NCI-H2227 (cell line): ENCODE data around the gene FAM241A.

Experiments
- DNase-seq: peaks from one replicate; lab custom pipeline; 2025; ENCODE audit not compliant: unreplicated experiment; lab: John Stamatoyannopoulos, UW

The FAM241A gene

GRCh38 chr4:112213091-112213490, 67.8 kb downstream of the FAM241A start:
- DNase-seq, result no peak

GRCh38 chr4:112213856-112214255, 68.6 kb downstream of the FAM241A start:
- DNase-seq, result no peak

- DNase-seq, result peak; percentile 44
Measured at GRCh38 chr4:112214390-112215264, 69.4 kb downstream of the FAM241A start.

GRCh38 chr4:112219826-112220366, 74.6 kb downstream of the FAM241A start:
- no peak for DNase-seq

GRCh38 chr4:112222219-112222955, 77.1 kb downstream of the FAM241A start:
- no peak for DNase-seq

GRCh38 chr4:112225157-112225556, 79.9 kb downstream of the FAM241A start:
- no peak for DNase-seq

- DNase-seq, result peak; percentile 97
Measured at GRCh38 chr4:112230879-112231778, 85.9 kb downstream of the FAM241A start.

- peak; percentile 86 for DNase-seq
Measured at GRCh38 chr4:112231779-112232713, 86.8 kb downstream of the FAM241A start, which contains the start of gene AP1AR. TSS of gene AP1AR (plus strand) at chr4:112231787. CDS start at chr4:112232092, 305 bp downstream.

GRCh38 chr4:112234952-112235609, 89.8 kb downstream of the FAM241A start:
- peak; percentile 28 for DNase-seq

GRCh38 chr4:112236040-112236439, 90.8 kb downstream of the FAM241A start:
- DNase-seq, result no peak

- DNase-seq, result no peak
Measured at GRCh38 chr4:112238833-112239232, 93.6 kb downstream of the FAM241A start.
